ENCODE measurements around the gene NFIL3. TPM values are rescaled to one million over a fixed set of nuclear protein-coding genes. Genes with fewer than 3 reads are reported as not detected.
A peak's percentile ranks its signal among the peaks of the same experiment; 100 is the strongest.

The NFIL3 gene
- total and polyA plus RNA-seq, 2 of the 8 experiments (the other 6 are each of a cell fraction or from before 2014, with no cell fraction given) = 3.4 to 13.5 TPM

DNA sequence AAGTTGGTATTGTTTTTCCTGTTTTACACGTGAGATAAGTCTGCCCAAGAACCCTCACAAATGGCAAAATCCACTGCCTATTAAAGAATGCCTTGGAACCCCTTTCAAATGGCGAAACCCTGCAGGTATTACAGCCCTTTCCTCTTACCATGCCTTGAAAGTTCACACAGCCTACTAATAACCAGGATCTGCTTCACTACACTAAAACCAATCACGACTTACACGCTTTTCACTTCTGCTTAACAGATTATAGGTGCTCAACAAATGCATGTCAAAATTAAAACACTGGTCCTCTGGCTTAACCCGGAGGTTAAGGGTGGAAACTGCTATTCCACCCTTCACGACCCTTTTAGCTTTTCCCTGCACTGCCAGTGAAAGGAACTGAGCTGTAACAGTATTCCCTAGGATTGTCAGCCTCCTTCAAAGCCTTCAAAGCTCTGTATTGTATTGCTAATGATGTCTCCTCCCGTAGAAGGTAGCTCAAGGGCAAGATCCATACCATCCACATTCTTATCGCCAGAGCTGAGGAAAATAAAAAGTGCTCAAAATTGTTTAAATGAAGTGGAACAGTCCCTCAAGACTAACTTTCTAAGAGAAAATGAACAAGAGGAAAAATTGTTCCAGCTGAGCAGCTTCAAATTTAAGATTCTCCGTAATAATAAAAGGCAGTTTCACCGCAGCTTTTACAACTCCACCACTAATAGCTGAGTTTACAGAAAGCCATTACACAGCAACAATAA lies 62.9 kb downstream of the NFIL3 start (continued):
- TF ChIP-seq NANOG (IDR thresholded peaks at IDR 0.05; ENCODE audit: insufficient read depth, low read depth, low read length, poor library complexity, severe bottlenecking) (peak; percentile 9), TAF1 (IDR thresholded peaks at IDR 0.05; ENCODE audit: low read depth, low read length) (no peak), RFX5 (IDR thresholded peaks at IDR 0.05; ENCODE audit: borderline replicate concordance, low read depth, low read length) (no peak), RAD21 (IDR thresholded peaks at IDR 0.05 in 1 of 2, conservative IDR thresholded peaks at IDR 0.05 in 1 of 2; ENCODE audit: low read depth in 2 of 2, low read length in 2 of 2) (no peak), RNF2 (IDR thresholded peaks at IDR 0.05; ENCODE audit: borderline replicate concordance, low read depth, low read length, missing control alignments, poor library complexity, severe bottlenecking) (no peak), SIN3A (conservative IDR thresholded peaks at IDR 0.05 in 1 of 2, IDR thresholded peaks at IDR 0.05 in 1 of 2; ENCODE audit: low read depth in 1 of 2, low read length in 2 of 2) (peak; percentile 49 to 85; a peak in 2 of 4 replicates)
- TF ChIP-seq, protein P1, sequence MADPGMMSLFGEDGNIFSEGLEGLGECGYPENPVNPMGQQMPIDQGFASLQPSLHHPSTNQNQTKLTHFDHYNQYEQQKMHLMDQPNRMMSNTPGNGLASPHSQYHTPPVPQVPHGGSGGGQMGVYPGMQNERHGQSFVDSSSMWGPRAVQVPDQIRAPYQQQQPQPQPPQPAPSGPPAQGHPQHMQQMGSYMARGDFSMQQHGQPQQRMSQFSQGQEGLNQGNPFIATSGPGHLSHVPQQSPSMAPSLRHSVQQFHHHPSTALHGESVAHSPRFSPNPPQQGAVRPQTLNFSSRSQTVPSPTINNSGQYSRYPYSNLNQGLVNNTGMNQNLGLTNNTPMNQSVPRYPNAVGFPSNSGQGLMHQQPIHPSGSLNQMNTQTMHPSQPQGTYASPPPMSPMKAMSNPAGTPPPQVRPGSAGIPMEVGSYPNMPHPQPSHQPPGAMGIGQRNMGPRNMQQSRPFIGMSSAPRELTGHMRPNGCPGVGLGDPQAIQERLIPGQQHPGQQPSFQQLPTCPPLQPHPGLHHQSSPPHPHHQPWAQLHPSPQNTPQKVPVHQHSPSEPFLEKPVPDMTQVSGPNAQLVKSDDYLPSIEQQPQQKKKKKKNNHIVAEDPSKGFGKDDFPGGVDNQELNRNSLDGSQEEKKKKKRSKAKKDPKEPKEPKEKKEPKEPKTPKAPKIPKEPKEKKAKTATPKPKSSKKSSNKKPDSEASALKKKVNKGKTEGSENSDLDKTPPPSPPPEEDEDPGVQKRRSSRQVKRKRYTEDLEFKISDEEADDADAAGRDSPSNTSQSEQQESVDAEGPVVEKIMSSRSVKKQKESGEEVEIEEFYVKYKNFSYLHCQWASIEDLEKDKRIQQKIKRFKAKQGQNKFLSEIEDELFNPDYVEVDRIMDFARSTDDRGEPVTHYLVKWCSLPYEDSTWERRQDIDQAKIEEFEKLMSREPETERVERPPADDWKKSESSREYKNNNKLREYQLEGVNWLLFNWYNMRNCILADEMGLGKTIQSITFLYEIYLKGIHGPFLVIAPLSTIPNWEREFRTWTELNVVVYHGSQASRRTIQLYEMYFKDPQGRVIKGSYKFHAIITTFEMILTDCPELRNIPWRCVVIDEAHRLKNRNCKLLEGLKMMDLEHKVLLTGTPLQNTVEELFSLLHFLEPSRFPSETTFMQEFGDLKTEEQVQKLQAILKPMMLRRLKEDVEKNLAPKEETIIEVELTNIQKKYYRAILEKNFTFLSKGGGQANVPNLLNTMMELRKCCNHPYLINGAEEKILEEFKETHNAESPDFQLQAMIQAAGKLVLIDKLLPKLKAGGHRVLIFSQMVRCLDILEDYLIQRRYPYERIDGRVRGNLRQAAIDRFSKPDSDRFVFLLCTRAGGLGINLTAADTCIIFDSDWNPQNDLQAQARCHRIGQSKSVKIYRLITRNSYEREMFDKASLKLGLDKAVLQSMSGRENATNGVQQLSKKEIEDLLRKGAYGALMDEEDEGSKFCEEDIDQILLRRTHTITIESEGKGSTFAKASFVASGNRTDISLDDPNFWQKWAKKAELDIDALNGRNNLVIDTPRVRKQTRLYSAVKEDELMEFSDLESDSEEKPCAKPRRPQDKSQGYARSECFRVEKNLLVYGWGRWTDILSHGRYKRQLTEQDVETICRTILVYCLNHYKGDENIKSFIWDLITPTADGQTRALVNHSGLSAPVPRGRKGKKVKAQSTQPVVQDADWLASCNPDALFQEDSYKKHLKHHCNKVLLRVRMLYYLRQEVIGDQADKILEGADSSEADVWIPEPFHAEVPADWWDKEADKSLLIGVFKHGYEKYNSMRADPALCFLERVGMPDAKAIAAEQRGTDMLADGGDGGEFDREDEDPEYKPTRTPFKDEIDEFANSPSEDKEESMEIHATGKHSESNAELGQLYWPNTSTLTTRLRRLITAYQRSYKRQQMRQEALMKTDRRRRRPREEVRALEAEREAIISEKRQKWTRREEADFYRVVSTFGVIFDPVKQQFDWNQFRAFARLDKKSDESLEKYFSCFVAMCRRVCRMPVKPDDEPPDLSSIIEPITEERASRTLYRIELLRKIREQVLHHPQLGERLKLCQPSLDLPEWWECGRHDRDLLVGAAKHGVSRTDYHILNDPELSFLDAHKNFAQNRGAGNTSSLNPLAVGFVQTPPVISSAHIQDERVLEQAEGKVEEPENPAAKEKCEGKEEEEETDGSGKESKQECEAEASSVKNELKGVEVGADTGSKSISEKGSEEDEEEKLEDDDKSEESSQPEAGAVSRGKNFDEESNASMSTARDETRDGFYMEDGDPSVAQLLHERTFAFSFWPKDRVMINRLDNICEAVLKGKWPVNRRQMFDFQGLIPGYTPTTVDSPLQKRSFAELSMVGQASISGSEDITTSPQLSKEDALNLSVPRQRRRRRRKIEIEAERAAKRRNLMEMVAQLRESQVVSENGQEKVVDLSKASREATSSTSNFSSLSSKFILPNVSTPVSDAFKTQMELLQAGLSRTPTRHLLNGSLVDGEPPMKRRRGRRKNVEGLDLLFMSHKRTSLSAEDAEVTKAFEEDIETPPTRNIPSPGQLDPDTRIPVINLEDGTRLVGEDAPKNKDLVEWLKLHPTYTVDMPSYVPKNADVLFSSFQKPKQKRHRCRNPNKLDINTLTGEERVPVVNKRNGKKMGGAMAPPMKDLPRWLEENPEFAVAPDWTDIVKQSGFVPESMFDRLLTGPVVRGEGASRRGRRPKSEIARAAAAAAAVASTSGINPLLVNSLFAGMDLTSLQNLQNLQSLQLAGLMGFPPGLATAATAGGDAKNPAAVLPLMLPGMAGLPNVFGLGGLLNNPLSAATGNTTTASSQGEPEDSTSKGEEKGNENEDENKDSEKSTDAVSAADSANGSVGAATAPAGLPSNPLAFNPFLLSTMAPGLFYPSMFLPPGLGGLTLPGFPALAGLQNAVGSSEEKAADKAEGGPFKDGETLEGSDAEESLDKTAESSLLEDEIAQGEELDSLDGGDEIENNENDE (IDR thresholded peaks at IDR 0.05; ENCODE audit: insufficient replicate concordance, low read length) = no peak
- TF ChIP-seq, protein P2, sequence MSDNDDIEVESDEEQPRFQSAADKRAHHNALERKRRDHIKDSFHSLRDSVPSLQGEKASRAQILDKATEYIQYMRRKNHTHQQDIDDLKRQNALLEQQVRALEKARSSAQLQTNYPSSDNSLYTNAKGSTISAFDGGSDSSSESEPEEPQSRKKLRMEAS (IDR thresholded peaks at IDR 0.05) = no peak

All from H1 (cell line).